DMS 273 (cell line): ENCODE measurements around the gene ADO.

Experiments
- DNase-seq: peaks from one replicate; lab custom pipeline; 2025; ENCODE audit not compliant: unreplicated experiment; lab: John Stamatoyannopoulos, UW

ADO gene

GRCh38 chr10:62817121-62817765 lies 12.7 kb downstream of the ADO start:
- DNase-seq, result peak; percentile 47

- peak; percentile 86 for DNase-seq
Measured at GRCh38 chr10:62817766-62818425, 13.4 kb downstream of the ADO start.

DNA sequence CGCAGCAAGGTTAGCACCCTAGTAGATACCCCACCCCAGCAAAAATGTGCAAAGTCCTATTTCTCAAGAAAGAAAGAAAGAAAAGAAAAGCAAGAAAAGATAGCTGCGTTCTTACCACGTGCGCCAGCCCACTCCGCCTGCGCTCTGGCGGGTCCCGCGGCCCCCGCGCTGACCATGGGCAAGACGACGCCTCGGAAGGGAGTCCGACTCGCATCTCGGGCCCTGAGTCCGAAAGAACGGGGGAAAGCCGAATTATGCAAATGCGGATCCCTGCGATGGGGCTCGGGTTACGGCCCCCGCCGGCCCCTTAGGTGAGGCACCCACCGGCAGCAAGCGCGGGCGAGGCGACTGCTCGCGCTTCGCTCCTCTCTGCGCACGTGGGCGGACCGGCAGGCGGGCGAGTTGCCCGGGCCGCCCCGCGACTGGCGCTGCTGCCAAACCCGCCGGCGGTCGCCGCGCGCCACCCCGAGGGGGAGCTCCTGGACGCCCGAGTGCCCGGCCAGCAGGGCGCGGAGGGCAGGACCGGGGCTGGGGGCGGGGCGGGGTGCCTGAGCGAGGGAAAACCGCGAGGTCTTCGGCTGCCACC lies 14.0 kb downstream of the ADO start:
- DNase-seq, result peak; percentile 67

GRCh38 chr10:62819141-62819920 lies 14.8 kb downstream of the ADO start:
- peak; percentile 28 for DNase-seq

- DNase-seq, result no peak
Measured at GRCh38 chr10:62820586-62820985, 16.1 kb downstream of the ADO start.

DNA sequence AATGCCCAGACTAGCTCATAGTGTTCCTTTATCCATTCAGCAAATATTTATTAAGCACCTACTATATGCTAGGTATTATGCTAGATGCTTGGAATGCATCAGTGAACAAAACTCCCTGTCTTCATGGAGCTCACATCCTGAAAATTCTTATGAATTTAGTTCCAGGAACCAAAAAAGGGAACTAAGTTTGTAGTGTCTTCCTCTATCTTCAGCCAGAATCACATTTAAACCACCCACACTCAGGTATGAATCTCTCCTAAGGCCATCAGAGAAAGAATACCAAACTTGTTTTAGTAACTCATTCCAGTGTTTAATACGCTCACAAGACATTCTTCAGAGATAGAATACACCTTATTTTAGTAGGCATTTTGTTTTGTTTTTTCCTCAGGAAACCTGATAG lies 21.8 kb downstream of the ADO start:
- no peak for DNase-seq

GRCh38 chr10:62829622-62830021 lies 25.1 kb downstream of the ADO start:
- DNase-seq, result no peak

- DNase-seq, result no peak
Measured at GRCh38 chr10:62830679-62831078, 26.2 kb downstream of the ADO start.

DNA sequence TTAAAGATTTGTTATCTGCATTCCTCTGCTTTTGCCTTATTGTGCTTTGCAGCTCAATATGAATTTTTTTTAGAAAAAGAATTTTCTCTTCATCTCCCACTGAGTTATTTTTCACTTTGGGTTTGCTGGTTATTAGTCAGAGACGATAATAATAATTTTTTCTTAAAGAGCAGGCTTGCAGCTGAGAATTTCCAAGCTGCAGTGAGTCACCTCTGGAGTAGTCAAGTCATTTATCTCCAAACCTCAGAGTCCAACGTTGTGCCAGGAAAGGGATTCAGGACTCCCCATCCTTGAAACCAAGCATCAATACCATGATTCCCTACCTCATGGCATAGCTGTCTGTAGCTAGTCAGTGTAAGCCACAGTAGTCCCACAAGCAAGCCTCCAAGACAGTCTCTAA lies 26.8 kb downstream of the ADO start:
- no peak for DNase-seq

DNA sequence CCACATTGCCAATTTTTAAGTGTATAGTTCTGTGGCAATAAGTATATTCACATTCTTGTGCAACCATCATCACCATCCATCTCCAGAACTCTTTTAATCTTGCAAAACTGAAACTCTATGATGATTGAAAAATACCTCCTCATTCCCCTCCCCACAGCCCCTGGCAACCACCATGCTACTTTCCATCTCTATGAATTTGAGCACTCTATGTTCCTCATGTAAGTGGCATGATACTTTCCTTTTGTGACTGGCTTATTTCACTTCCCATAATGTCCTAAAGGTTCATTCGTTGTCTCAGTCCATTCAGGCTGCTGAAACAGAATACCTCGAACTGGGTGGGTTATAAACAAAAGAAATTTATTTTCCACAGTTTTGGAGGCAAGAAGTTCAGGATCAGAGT lies 35.1 kb downstream of the ADO start:
- DNase-seq, result no peak

- no peak for DNase-seq
Measured at GRCh38 chr10:62842983-62843382, 38.5 kb downstream of the ADO start.

- DNase-seq, result no peak
Measured at GRCh38 chr10:62843600-62843999, 39.1 kb downstream of the ADO start.

- DNase-seq, result no peak
Measured at GRCh38 chr10:62844280-62845011, 39.9 kb downstream of the ADO start.

DNA sequence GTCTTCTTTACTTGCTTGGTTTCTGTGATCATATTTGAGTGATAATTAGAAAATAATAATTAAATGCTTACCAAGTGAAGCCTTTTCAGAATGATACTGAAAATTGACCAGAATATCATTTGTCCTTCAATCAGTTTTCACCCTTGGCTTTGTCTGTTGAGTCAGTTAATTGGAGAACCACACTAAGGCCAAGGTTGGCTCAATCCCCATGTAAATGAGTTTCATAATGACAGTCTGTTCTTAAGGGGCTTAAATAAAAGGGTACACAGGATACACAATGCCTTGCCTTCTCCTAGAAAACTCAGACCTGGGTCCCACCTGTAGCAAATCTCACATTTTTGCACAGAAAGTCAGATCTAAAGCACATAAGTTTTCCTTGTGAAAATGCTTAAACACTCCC lies 42.9 kb downstream of the ADO start:
- DNase-seq, result no peak

DNA sequence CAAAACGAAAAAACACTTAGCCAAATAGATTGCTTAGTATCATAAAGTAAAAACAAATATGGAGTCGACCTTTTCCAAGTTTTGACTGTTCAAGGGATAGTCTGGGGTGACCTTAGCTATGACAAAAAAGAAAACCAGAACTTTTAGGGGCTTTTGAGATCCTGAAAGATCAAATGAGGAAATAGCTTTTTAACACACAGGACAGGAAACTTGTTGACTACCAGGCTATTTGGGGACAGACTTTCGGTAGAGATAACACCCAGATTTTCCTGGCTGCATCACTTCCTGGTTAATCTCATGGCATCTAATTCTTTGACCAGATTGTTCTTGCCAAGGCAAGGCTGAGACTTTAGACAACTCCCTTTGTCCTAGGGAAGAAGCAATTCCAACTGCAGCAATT lies 46.1 kb downstream of the ADO start:
- DNase-seq, result no peak

GRCh38 chr10:62851442-62851841 lies 46.9 kb downstream of the ADO start:
- peak; percentile 7 for DNase-seq

- DNase-seq, result no peak
Measured at GRCh38 chr10:62852961-62853702, 48.6 kb downstream of the ADO start.

DNA sequence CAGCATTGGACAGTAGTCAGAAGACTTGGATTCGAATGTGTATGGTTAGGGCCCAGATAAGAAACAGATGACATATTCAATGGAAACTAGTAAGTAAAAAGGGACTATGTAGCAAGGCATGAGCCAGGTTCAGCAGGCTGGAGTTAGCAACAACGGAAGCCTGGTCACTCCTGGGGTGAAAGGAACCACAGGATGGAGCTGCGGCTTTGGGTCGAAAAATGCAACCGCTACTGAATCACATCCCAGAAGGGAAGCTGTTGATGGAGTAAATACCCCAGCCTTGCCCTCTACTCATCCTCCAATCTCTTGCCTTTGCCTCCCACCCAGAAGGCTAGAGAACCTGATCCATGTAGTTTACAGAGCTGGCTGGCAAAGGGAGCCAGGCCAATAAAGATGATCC lies 49.2 kb downstream of the ADO start:
- no peak for DNase-seq

DNA sequence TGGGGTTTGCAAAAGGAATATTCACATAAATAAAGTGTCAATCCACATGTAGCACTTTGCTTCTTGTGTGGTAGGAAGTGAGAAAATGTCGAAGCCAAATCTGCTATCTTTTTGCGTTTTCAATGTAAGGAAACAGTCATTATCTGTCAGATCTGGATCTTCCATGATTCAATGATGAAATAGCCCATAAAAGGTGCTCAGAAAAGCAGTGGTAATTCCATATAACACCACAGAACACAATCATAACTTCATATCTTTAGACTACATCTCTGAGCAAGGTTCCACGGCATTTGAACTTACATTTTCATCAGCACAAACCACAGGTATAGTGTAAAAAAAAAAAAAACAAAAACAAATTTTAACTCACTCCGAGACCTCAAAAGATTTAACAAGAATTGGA lies 51.5 kb downstream of the ADO start:
- DNase-seq, result no peak
